AG04450 (cell line): ENCODE results near the gene KRT4. TPM values are rescaled to one million over a fixed set of nuclear protein-coding genes. Genes with fewer than 3 reads are reported as not detected.

Source experiments
- CTCF ChIA-PET: fragments of 300-600, 350-600 bp; formaldehyde crosslinking; extraction: SDS; loops from one replicate; lab custom pipeline; 2022; ENCODE audit warnings: antibody characterized with exemption, inconsistent platforms; lab: Charles Lee
- POLR2A ChIA-PET: fragments of 350-600 bp; formaldehyde crosslinking; extraction: SDS; loops from one replicate; lab custom pipeline; 2021; ENCODE audit warnings: antibody characterized with exemption, inconsistent platforms; lab: Yijun Ruan, JAX
- DNase-seq: peaks from one replicate; pipeline ENCODE4 v3.0.0-alpha.2; 2011; ENCODE audit warnings: low read depth, low spot score
- H3K27ac ChIP-seq: one replicate; pipeline ENCODE4 v1.5.1; 2012; ENCODE audit warnings: low read depth, low read length, control low read depth
- H3K27me3 ChIP-seq: one replicate; pipeline ENCODE4 v1.6.0; 2012; ENCODE audit warnings: low read length; ENCODE audit not compliant: control insufficient read depth, insufficient read depth
- H3K4me3 ChIP-seq: 2 replicates; pipeline ENCODE4 v1.5.1; 2011; ENCODE audit warnings: mild to moderate bottlenecking, low read depth, low read length, control low read depth
- H3K9me3 ChIP-seq: 2 replicates; pipeline ENCODE4 v1.5.1; 2012; ENCODE audit warnings: low read length; ENCODE audit not compliant: control insufficient read depth, insufficient read depth
- CTCF ChIP-seq: IDR thresholded peaks from 2 replicates; pipeline ENCODE4 v1.5.1; 2011; ENCODE audit warnings: low read depth, low read length, control low read depth, inconsistent platforms
- polyA plus RNA-seq: library from polyadenylated mRNA; depleted of rRNA; stranded (reverse); fragments of >200 nt; gene quantifications from 2 replicates; pipeline ENCODE4 v1.2.3, GENCODE V29; 2011

KRT4 gene
- polyA plus RNA-seq, 1 experiment = 0.16 TPM

- Histone ChIP-seq H3K9me3 (no peaks in the 10 kb centered on the region), H3K4me3 (no peak overlapping the region), H3K27me3 (no peaks in the 10 kb centered on the region), H3K27ac (no peak overlapping the region)
- TF ChIP-seq CTCF = no peak
- ChIA-PET POLR2A (no interaction called here), CTCF (no interaction called here)
- no peak for DNase-seq
These were observed 16.3 kb upstream of the KRT4 start for GRCh38 chr12:52829986-52830770.

- H3K27me3 ChIP-seq = peaks cover 2% of the 10 kb centered on the region
- CTCF ChIA-PET = interaction anchor here (0.5 to 0.7 kb wide), 3 partner anchors 9 to 1364 kb away, joined by 3 to 7 read pairs (median 4); no protein-coding TSS in a partner anchor
- no peaks in the 10 kb centered on the region for H3K9me3 ChIP-seq
- POLR2A ChIA-PET = no interaction called here
- no peak for DNase-seq
- TF ChIP-seq CTCF = no peak
- H3K4me3 ChIP-seq = no peak overlapping the region
- H3K27ac ChIP-seq = no peak overlapping the region
These were observed 14.7 kb upstream of the KRT4 start for GRCh38 chr12:52828591-52829021.

GRCh38 chr12:52828156-52828555 is 14.2 kb upstream of the KRT4 start:
- TF ChIP-seq CTCF = no peak
- ChIA-PET POLR2A (no interaction called here), CTCF (interaction anchor here (0.5 to 0.7 kb wide), 3 partner anchors 8 to 1365 kb away, joined by 3 to 7 read pairs (median 4); no protein-coding TSS in a partner anchor)
- no peak for DNase-seq
- Histone ChIP-seq H3K27ac (no peak overlapping the region), H3K27me3 (peaks cover 2% of the 10 kb centered on the region), H3K4me3 (no peak overlapping the region), H3K9me3 (no peaks in the 10 kb centered on the region)

GRCh38 chr12:52827499-52828090 is 13.7 kb upstream of the KRT4 start:
- H3K9me3 ChIP-seq = no peaks in the 10 kb centered on the region
- H3K27ac ChIP-seq = no peak overlapping the region
- ChIA-PET CTCF (interaction anchor here (0.7 kb wide), 1 partner anchor 8 kb away, joined by 4 read pairs; no protein-coding TSS in a partner anchor), POLR2A (no interaction called here)
- no peak for DNase-seq
- H3K4me3 ChIP-seq = no peak overlapping the region
- peaks cover 2% of the 10 kb centered on the region for H3K27me3 ChIP-seq
- no peak for TF ChIP-seq CTCF
